CD4-positive, alpha-beta T cell (primary cell): ENCODE results near the gene NPAS3. TPM values are rescaled to one million over a fixed set of nuclear protein-coding genes. Genes with fewer than 3 reads are reported as not detected.

ENCODE experiments used
- ATAC-seq: fragments of 200-7000 bp; cut with Tn5 transposase; one replicate; pipeline ENCODE4 v1.10.0; 2022; ENCODE audit warnings: mild to moderate bottlenecking; ENCODE audit not compliant: poor library complexity
- CTCF ChIA-PET: fragments of 350-600 bp; sonication (Branson Sonifier 250); formaldehyde crosslinking; loops from one replicate; lab custom pipeline; 2021; ENCODE audit warnings: antibody characterized with exemption, inconsistent platforms; lab: Charles Lee
- POLR2A ChIA-PET: fragments of 350-600 bp; sonication (Branson Sonifier 250); formaldehyde crosslinking; loops from one replicate; lab custom pipeline; 2021; ENCODE audit warnings: antibody characterized with exemption, inconsistent platforms; lab: Charles Lee
- DNase-seq, 14 experiments: peaks; one replicate each; pipeline ENCODE4 v3.0.0-alpha.2; 2013 to 2020; ENCODE audit warnings: mixed read lengths in 2 of 14
- H3K27ac ChIP-seq, 2 donors: one replicate each; pipeline versions ENCODE4 v1.5.1 to v1.7.0; 2013; ENCODE audit warnings: low read length in 2 of 2, low read depth in 1 of 2, mild to moderate bottlenecking in 1 of 2
- H3K27me3 ChIP-seq, 2 experiments: 1 replicate in 1 of 2; 2 replicates in 1 of 2; pipeline versions ENCODE4 v1.6.1 to v1.7.0; 2013; ENCODE audit warnings: low read length in 2 of 2, control low read depth in 1 of 2, mild to moderate bottlenecking in 1 of 2, moderate library complexity in 1 of 2; ENCODE audit not compliant: insufficient read depth in 2 of 2, control insufficient read depth in 1 of 2
- H3K36me3 ChIP-seq: one replicate; pipeline ENCODE4 v1.6.1; 2013; ENCODE audit warnings: low read length, control low read depth; ENCODE audit not compliant: insufficient read depth
- H3K4me1 ChIP-seq: one replicate; pipeline ENCODE4 v1.6.1; 2013; ENCODE audit warnings: low read length, control low read depth; ENCODE audit not compliant: insufficient read depth
- H3K4me3 ChIP-seq: one replicate; pipeline ENCODE4 v1.5.1; 2013; ENCODE audit warnings: mild to moderate bottlenecking, low read length, moderate library complexity
- H3K9me3 ChIP-seq, 2 experiments: 1 replicate in 1 of 2; 2 replicates in 1 of 2; pipeline versions ENCODE4 v1.6.1 to v1.7.0; 2013; ENCODE audit warnings: low read length in 2 of 2, mild to moderate bottlenecking in 2 of 2, control low read depth in 1 of 2, moderate library complexity in 1 of 2; ENCODE audit not compliant: control insufficient read depth in 1 of 2, insufficient read depth in 1 of 2
- H3K27ac Mint-ChIP-seq: one replicate; pipeline ENCODE4 v1.8.0; 2020; ENCODE audit warnings: mixed read lengths
- H3K27me3 Mint-ChIP-seq: one replicate; pipeline ENCODE4 v1.8.0; 2021; ENCODE audit warnings: mixed read lengths
- H3K36me3 Mint-ChIP-seq: one replicate; pipeline ENCODE4 v1.8.0; 2021; ENCODE audit warnings: low read depth, mixed read lengths
- H3K4me1 Mint-ChIP-seq: one replicate; pipeline ENCODE4 v1.8.0; 2021; ENCODE audit warnings: low read depth, mixed read lengths
- H3K4me3 Mint-ChIP-seq: one replicate; pipeline ENCODE4 v1.8.0; 2020; ENCODE audit warnings: mild to moderate bottlenecking, mixed read lengths
- H3K9me3 Mint-ChIP-seq: one replicate; pipeline ENCODE4 v1.8.0; 2020; ENCODE audit warnings: mixed read lengths
- CTCF ChIP-seq: fragments of 200-600 bp; IDR thresholded peaks from one replicate; pipeline ENCODE4 v1.8.0; 2022; ENCODE audit warnings: antibody characterized with exemption, mild to moderate bottlenecking
- intact Hi-C, 2 experiments: fragments of 100-400 bp; cut with DNase I in 1 of 2; cut with micrococcal nuclease in 1 of 2; formaldehyde crosslinking; loops; one replicate each; pipeline versions ENCODE4 v1.15.1 to v1.9.0; 2023 to 2025; cut with DNase I, micrococcal nuclease
- total RNA-seq, 174 experiments: library from RNA in 2 of 174; stranded (reverse) in 2 of 174; gene quantifications; one replicate each; pipeline ENCODE4 v1.2.3 and lab custom pipeline; 2021 to 2026

Gene NPAS3
- total RNA-seq, 2 experiments from 2014 or later = not detected

- intact Hi-C loops = no loop called here
- Mint-ChIP-seq H3K27ac (no peak overlapping the region), H3K4me1 (no peaks in the 10 kb centered on the region), H3K4me3 (no peak overlapping the region), H3K27me3 (no peaks in the 10 kb centered on the region), H3K9me3 (peaks cover 2% of the 10 kb centered on the region), H3K36me3 (no peaks in the 10 kb centered on the region)
- no peaks in the 10 kb centered on the region for H3K36me3 ChIP-seq
- ChIA-PET CTCF (no interaction called here), POLR2A (no interaction called here)
- TF ChIP-seq CTCF = no peak
- ATAC-seq (no peak), DNase-seq (no peak)
- H3K9me3 ChIP-seq = peaks cover 0 to 1% of the 10 kb centered on the region in 2 experiments
- H3K27ac ChIP-seq = no peak overlapping the region
- H3K27me3 ChIP-seq = no peaks in the 10 kb centered on the region
- no peaks in the 10 kb centered on the region for H3K4me1 ChIP-seq
- H3K4me3 ChIP-seq = no peak overlapping the region
These were observed 637.3 kb downstream of the NPAS3 start for GRCh38 chr14:33576014-33576413.

GRCh38 chr14:33578461-33579216, 640.0 kb downstream of the NPAS3 start:
- intact Hi-C loops = no loop called here
- ATAC-seq = no peak
- no peak overlapping the region for H3K4me3 Mint-ChIP-seq
- no peaks in the 10 kb centered on the region for H3K4me1 Mint-ChIP-seq
- CTCF ChIA-PET = no interaction called here
- no peak overlapping the region for H3K27ac Mint-ChIP-seq
- Histone ChIP-seq H3K4me1 (no peaks in the 10 kb centered on the region), H3K36me3 (no peaks in the 10 kb centered on the region), H3K27ac (no peak overlapping the region), H3K27me3 (no peaks in the 10 kb centered on the region), H3K9me3 (no peaks in the 10 kb centered on the region), H3K4me3 (no peak overlapping the region)
- no peaks in the 10 kb centered on the region for H3K9me3 Mint-ChIP-seq
- no peak for TF ChIP-seq CTCF
- POLR2A ChIA-PET = no interaction called here
- H3K36me3 Mint-ChIP-seq = no peaks in the 10 kb centered on the region
- no peaks in the 10 kb centered on the region for H3K27me3 Mint-ChIP-seq
- DNase-seq = no peak

- POLR2A ChIA-PET = no interaction called here
- no peaks in the 10 kb centered on the region for H3K4me1 ChIP-seq
- no peak overlapping the region for H3K4me3 ChIP-seq
- Mint-ChIP-seq H3K4me1 (no peaks in the 10 kb centered on the region), H3K9me3 (no peaks in the 10 kb centered on the region), H3K27ac (no peak overlapping the region), H3K4me3 (no peak overlapping the region), H3K36me3 (no peaks in the 10 kb centered on the region), H3K27me3 (peaks cover 4% of the 10 kb centered on the region)
- ATAC-seq (no peak), DNase-seq (no peak)
- CTCF ChIA-PET = no interaction called here
- H3K27ac ChIP-seq = no peak overlapping the region
- TF ChIP-seq CTCF = no peak
- intact Hi-C loops = no loop called here
- H3K27me3 ChIP-seq = no peaks in the 10 kb centered on the region
- H3K9me3 ChIP-seq = no peaks in the 10 kb centered on the region
- H3K36me3 ChIP-seq = no peaks in the 10 kb centered on the region
These were observed 641.6 kb downstream of the NPAS3 start for GRCh38 chr14:33580231-33580749.
